Stimulated activated CD4-positive, alpha-beta T cell treated with anti-CD3 and anti-CD28 coated beads, Interleukin-15, amount 100 ng/mL, for 1 hour (primary cell): ENCODE results near the gene KRT24.

Experiments
- DNase-seq, 2 donors: peaks; one replicate each; pipeline ENCODE4 v3.0.0-alpha.2; 2020; ENCODE audit warnings: low read depth in 1 of 2, low spot score in 1 of 2

Gene KRT24

GRCh38 chr17:40695874-40696472 lies 7.6 kb downstream of the KRT24 start:
- no peak for DNase-seq

- no peak for DNase-seq
Measured at GRCh38 chr17:40694584-40694983, 9.0 kb downstream of the KRT24 start.

- no peak for DNase-seq
Measured at GRCh38 chr17:40687106-40687505, 16.4 kb downstream of the KRT24 start.

- no peak for DNase-seq
Measured at GRCh38 chr17:40686192-40686591, 17.4 kb downstream of the KRT24 start.

GRCh38 chr17:40680998-40681397 lies 22.6 kb downstream of the KRT24 start:
- DNase-seq: no peak

- no peak for DNase-seq
Measured at GRCh38 chr17:40679523-40679907, 24.0 kb downstream of the KRT24 start.

GRCh38 chr17:40678902-40679522 lies 24.5 kb downstream of the KRT24 start:
- no peak for DNase-seq

- DNase-seq: no peak
Measured at GRCh38 chr17:40675905-40676304, 27.6 kb downstream of the KRT24 start.

GRCh38 chr17:40672654-40673053 lies 30.9 kb downstream of the KRT24 start:
- DNase-seq: no peak

- DNase-seq: no peak
Measured at GRCh38 chr17:40671282-40671681, 32.3 kb downstream of the KRT24 start.

GRCh38 chr17:40666331-40666730 lies 37.2 kb downstream of the KRT24 start:
- DNase-seq: no peak

GRCh38 chr17:40664582-40665333 lies 38.8 kb downstream of the KRT24 start, which contains the start of gene KRT222:
TSS of gene KRT222 (minus strand) at chr17:40665177. CDS start at chr17:40665099, 78 bp downstream.
- DNase-seq: no peak

- no peak for DNase-seq
Measured at GRCh38 chr17:40663252-40663651, 40.3 kb downstream of the KRT24 start.

GRCh38 chr17:40659911-40660310 lies 43.6 kb downstream of the KRT24 start:
- no peak for DNase-seq

GRCh38 chr17:40658396-40658795 lies 45.2 kb downstream of the KRT24 start:
- no peak for DNase-seq

GRCh38 chr17:40651939-40652338 lies 51.6 kb downstream of the KRT24 start:
- no peak for DNase-seq

GRCh38 chr17:40648384-40648968 lies 55.1 kb downstream of the KRT24 start:
- no peak for DNase-seq
